Ramos (cell line): ENCODE data around the gene FOXJ2.
"Not testable (repeated sequence)": the region's sequence is repeated elsewhere in the genome, so short reads cannot be mapped to it uniquely, and the experiment has no call there.

Experiments
- in situ Hi-C: fragments of 300-500 bp; cut with MboI; formaldehyde crosslinking; loops from one replicate; pipeline ENCODE4 v1.14.3; 2022; ENCODE audit warnings: low sequenced_read_pairs; ENCODE audit not compliant: unreplicated experiment

FOXJ2 gene

DNA sequence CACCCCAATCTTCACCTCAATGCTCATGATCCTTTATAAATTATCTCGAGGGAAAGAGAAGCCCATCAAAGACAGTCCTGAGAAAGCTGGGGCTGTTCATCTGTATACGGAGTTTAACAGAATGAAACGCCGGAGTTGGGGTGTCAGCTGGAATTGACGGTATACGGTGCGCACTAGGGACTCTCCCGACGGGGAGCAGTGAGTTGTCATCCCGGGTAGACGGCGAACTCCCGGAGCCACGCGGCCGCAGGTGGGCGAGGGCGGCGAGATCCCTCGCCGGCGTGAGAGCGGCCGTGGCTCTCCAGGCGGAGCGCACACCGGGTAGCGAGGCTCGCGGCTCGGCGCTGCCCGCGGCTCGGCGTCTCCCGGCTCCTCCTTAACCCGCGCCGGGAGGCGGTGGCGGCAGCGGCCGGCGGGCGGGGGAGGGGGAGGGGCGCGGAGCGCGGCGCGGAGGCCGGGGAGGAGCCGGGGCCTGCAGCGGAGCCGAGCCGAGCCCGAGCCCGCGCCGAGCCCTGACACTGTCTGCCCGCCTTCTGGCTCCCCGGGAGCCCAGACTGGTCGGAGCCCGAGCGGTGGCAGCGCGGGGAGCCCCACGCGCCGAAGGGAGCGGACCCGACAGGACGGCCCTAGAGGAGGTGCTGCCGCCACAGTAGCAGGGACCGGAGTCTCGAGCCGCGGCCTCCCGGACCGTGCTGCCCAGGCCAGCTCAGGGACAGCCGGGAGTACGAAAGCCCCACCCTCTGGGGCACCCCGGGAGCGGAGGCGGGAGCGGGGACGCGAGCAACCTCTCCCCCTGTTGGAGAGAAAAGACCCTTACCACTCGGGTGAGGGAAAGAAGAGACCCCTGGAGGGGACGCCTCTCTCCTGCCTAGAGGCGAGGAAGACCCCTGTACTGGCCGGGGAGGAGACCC, at the start of gene FOXJ2:
Gene FOXJ2 (plus strand): TSS at position 475 of the 911 bp plus-strand sequence. CDS start 7,117 bp downstream, outside the sequence.
- in situ Hi-C loops: no loop called here

DNA sequence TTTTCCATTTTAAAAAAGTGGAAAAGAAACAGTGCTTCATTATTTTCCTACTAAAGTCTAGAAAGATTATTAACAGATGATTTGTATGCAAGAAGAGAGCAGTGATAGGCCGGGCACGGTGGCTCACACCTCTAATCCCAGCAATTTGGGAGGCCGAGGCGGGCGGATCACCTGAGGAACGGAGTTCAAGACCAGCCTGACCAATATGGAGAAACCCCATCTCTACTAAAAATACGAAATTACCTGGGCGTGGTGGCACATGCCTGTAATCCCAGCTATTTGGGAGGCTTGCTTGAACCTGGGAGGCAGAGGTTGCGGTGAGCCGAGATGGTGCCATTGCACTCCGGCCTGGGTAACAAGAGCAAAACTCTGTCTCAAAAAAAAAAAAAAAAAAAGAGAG, 49.5 kb upstream of the FOXJ2 start:
- in situ Hi-C loops: not testable (repeated sequence)

DNA sequence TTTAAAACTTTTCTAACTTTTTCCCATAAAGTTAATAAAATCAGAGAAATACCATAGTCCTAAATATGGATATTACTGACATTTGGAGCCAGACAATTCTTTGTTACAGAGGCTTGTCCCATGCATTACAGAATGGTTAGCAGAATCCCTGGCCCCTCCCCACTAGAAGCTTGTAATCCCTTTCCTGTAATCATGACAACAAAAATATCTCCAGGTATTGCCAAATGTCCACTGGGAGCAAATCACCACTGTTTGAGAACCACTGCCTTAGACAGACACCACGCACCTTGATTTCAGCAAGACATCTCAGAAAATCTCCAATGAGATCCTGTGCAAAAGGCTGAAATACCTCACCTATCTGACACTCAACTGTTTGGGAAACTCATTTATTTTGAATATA, 49.1 kb upstream of the FOXJ2 start:
- in situ Hi-C loops: not testable (repeated sequence)

DNA sequence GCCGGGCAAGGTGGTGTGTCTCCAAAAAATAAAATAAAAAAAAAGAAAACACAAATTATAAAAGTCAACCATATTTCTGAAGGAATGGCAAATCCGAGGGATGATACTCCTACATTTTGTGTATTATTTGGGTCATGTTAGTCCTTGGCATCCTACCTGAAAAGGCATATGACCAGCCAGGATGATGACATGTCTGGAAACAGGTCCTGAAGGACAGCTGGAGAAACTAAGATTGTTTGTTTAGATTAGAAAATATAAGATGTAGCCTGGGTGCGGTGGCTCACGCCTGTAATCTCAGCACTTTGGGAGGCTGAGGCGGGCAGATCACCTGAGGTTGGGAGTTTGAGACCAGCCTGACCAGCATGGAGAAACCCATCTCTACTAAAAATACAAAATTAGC, 47.6 kb upstream of the FOXJ2 start:
- in situ Hi-C loops: no loop called here

DNA sequence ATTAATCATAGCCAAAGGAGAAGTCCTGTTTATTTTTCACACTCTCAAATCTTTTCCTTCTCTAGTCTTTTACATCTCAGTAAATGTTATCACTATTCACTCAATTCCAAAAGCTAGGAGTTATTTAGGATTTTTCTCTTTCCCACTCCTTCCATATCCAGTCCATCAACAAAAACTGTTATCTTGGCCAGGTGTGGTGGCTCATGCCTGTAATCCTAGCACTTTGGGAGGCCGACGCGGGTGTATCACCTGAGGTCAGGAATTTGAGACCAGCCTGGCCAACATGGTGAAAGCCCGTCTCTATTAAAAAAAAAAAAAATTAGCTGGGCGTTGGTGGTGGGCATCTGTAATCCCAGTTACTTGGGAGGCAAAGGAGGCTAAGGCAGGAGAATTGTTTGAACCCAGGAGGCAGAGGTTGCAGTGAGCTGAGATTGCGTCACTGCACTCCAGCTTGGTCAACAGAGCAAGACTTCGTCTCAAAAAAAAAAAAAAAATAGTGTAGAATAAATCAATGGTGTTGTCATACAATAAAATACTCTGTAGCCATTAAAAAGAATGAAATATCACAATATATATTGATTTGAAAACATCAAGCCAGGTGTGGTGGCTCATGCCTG, 46.6 kb upstream of the FOXJ2 start:
- in situ Hi-C loops: no loop called here

DNA sequence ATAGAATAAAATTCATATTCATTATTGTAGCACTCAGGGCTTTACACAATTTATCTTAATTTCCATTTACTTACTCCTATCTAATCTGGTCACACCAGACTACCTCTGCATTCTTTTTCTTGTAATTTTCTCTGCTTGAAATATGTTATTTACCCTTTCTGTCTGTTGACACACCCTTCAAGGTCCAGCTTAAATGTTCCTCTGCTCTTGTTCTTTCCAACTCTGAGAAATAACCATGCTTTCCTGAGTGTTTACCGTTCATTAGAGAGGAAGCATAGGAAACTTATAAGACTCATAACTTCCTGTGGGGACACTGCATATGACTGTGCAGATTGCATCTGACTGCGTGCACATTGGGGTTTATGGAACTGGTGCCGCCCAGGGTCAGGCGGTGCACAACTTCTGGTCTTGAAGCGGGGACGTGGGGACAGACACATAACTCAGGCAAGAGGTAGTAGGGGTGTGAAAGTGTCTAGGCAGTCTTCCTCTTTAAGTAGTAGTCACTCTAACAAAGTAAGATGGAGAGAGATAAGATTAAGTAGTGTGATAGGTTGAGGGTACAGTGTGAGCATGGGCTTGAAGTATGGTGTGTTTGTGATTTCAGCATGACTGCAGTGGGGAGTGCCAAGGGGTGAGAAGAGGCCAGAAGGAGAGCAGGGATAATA, 42.6 kb upstream of the FOXJ2 start:
- in situ Hi-C loops: no loop called here

DNA sequence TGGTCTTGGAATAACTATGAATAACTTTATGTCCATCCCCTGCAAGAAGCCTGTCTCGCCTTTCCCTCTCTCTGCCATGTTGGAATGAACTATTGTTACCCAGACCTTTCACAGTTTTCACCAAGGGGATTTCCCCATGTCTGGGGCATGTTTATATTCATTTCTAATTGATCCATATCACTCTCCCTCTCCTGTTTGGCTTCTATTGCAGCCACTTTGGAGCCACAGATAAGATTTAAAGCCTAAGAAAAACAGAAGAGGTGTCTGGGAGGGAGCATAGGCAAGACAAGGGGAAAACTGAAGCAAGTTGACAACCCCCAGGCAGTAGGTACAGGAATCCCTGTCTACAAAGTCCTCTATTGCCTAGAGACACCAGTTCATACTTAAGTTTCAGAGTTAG, 41.0 kb upstream of the FOXJ2 start:
- in situ Hi-C loops: no loop called here

DNA sequence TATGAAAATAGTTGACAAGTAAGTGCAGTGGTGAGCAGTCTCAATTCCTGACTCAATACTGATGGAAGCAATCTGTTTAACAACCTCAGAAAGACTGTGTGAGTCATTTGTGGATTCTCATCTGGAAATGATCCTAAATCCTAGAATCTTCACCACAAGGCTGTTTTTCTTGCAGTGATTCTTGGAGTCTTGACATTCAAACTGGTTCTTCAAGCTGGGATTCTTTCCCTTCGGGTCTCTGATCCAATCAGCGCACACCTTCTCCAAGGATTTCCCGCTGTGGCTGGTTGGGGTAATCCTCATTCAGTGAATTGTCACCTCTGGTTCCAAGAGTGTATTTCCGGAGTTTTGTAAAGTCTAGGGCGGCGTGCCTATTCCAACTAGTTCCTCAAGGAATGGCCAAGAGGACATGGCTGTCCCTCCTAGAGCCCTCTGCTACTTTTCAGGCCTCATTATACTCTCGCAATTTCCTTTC, 37.7 kb upstream of the FOXJ2 start:
- in situ Hi-C loops: loop anchor here (5.0 kb wide), 2 partner anchors 62 to 137 kb away; no protein-coding TSS in a partner anchor

DNA sequence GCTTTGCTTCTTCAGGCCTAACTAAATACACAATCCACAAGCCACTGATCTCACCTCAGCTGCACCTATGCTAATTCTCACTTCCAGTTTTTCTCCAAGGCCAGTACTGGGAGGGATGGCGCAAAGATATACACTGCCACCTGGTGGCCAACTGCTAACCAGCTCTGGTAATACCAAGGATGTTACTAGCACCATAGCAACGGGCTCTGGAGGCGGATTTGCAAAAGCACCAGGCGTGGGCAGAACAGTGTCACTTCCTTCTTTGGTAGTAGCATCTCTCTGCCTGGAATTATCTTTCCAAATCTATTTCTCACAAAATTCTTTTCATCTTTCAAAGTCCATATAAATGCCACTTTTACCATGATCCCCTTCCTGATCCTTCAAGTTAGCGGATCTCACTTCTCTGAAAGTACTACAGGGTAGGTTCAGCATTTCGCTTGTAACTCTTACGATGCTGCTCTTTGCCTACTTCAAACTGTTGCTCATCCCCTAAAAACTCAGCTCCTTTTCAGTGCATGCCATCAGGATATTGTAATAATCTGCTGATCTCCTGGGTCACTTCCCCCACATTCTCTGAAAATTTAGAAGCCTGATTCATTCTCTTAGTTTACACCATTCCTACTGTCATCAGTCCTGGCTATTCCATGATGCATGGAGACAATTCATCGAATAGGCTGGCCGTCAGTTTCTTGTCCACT, 37.1 kb upstream of the FOXJ2 start:
- in situ Hi-C loops: loop anchor here (5.0 kb wide), 2 partner anchors 63 to 138 kb away; no protein-coding TSS in a partner anchor

DNA sequence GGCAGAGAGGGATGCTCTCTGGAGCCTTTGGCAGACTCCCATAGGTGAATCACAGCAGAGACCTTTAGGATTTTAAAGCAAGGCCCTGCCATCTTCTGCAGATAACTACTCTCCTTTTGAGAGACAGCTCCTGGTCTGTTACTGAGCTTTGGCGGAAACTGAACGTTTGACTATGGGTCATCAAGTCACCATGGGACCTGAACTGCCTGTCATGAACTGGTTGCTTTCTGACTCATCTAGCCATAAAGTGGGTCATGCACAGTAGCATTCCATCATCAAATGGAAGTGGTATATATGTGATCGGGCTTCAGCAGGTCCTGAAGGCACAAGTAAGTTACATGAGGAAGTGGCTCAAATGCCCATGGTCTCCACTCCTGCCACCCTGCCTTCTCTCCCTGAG, 31.7 kb upstream of the FOXJ2 start:
- in situ Hi-C loops: not testable (repeated sequence)

DNA sequence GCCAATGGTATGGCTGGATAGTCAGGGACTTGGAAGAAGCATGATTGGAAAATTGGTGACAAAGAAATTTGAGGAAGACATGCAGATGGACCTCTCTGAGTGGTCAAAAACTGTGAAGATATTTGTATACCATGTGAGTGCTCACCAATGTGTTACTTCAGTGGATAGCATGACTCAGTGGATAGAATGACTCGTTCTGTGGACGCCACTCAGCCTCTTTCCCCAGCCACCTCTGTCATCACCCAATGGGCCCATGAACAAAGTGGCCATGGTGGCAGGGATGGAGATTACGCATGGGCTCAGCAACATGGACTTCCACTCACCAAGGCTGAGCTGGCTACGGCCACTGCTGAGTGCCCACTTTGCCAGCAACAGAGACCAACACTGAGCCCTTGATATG, 31.0 kb upstream of the FOXJ2 start:
- in situ Hi-C loops: not testable (repeated sequence)

DNA sequence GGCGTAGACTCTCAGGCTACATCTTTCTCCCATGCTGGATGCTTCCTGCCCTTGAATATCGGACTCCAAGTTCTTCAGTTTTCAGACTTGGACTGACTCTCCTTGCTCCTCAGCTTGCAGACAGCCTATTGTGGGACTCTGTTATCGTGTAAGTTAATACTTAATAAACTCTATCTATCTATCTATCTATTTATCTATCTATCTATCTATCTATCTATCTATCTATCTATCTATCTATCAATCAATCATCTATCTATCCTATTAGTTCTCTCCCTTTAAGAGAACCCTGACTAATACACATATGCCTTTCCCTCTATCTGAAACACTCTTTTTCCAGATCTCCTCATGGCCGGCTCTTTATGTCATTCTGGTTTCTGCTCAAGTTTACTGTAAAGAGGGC, 27.6 kb upstream of the FOXJ2 start:
- in situ Hi-C loops: not testable (repeated sequence)

DNA sequence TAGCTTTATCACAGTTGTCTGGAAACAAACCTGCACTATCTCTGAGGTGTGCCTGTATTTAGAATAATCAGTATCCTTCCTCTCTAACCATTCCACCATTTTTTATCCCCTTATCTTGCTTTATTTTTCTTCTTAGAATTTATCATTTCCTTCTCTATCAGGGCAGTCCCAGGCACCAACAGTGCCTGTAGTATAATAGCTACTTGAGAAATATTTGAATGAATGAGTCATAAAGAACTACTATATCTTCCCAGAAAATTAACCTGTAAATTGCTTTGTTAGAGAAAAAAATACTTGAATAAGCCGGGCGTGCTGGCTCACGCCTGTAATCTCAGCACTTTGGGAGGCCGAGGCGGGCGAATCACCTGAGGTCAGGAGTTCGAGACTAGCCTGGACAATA, 21.2 kb upstream of the FOXJ2 start:
- in situ Hi-C loops: no loop called here

DNA sequence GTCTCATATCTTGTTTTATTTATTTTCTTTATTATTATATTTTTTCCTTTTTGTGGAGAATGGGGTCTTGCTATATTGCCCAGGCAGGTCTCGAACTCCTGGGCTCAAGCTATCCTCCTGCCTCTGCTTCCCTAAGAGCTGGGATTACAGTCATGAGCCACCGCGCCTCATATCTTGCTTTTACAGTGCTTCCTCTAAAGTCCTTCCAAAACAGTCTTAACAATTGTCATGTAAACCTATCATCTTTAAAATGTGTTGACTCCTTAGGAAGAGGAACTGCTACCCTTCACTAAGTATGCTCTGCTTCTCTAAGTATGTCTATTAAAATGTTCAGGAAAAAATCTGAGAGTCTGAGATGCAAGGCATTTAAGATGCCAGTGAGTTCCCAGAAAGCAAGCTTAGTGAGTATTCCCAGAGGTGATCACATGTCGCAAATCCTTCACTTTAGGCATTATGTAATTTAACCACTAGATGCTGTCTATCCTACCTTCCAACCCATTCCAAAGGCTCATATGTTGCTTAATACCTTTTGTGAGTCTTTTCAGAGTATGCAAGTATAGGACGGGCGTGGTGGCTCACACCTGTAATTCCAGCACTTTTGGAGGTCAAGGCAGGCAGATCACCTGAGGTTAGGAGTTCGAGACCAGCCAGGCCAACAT, 19.7 kb upstream of the FOXJ2 start:
- in situ Hi-C loops: no loop called here

DNA sequence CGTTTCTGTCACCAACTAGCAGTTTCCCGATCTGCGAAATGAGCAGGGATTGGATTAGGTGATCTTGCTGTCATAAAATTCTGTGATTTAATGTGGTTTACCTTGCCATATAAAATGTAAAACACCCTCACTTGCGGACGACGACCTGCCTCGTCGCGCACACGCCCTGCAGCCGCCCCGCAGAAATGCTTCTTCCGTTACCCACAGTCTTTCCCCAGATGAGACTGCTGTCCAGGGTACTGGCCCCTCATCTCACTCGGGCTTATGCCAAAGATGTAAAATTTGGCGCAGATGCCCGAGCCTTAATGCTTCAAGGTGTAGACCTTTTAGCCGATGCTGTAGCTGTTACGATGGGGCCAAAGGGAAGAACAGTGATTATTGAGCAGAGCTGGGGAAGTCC, 17.7 kb upstream of the FOXJ2 start:
- in situ Hi-C loops: no loop called here

DNA sequence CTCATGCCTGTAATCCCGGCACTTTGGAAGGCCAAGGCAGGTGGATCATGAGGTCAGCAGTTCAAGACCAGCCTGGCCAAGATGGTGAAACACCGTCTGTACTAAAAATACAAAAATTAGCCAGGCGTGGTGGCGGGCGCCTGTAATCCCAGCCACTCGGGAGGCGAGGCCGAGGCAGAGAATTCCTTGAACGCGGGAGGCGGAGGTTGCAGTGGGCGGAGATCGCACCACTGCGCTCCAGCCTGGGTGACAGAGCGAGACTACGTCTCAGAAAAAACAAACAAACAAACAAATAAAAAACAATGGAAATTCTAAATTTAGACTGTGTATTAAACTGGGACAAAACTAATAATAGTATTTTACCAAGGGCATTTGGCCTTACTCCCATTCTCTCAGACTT, 14.3 kb upstream of the FOXJ2 start:
- in situ Hi-C loops: not testable (repeated sequence)

DNA sequence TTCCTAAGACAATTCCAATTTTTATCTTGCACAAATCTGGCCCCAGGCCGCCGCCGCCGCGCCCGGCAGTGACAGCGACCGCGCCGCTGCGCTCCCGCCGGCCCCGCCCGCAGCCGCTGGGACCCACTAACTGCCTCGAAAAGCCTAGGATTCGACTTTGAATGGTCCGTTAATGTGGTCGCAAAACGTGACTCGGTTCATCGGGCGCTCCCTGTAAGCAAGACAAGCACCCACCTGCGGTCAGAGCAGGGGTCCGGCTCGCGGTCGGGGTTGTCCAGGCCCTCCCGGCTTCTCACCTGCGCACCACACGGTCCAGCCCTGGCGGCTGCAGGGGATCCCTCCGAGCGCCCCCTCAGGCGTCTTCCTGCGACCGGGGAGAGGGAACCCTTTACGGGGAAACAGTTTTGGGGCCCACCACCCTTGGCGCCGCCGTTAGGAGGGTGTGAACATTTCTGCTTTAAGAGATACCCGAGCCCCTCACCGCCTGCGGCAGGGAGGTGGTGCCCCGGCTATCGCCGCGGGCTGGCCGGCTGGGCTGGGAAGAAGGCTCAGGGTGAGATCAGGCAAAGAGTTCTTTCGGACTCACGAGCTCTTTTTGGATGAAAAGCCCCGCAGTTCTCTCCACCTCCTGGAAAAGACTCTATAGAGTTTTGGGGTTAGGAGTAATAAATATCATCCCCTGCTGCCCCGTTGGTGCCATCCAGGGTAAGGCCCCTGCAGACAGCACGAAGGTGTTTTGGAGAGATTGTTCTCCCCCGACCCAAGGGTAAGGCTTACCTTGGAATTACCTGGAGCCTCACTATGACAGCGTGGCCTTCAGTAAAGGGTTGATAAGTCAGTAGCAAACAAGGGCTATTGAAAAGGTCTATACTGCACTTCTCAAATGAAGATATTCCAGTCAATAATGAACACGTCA, 13.6 kb upstream of the FOXJ2 start:
- in situ Hi-C loops: no loop called here

DNA sequence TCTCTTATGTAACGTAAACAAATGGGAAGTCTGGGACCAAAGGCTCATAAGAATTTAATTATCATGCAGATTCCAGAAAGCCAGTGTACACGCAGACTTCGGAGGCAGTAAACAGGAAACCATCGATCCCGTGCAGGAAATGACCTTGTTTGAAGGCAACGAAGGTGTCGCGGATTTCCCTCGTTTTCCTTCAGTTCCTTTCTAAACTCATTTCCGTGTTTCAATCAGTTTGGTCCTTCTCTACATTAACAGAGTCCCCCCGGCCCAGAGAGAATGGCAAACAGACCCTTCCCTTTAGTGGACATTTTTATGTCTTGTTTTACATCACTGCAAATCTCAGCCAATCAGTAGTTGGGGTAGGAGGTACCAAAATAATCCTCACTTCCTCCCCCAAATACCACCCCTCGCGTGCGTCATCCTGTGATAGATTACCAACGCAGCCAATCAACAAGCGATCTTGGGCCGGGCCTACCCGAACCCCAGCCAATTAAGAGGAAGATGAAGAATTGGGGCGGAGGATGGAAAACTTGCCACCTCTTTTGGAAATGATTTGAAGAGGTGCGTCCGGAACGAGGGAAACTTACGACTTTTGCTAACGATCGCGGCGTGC, 6.1 kb upstream of the FOXJ2 start:
- in situ Hi-C loops: no loop called here
